Epithelial cell of esophagus (primary cell): ENCODE measurements around the gene PSAPL1.

ENCODE experiments used
- DNase-seq: peaks from one replicate; pipeline ENCODE4 v3.0.0; 2010; ENCODE audit warnings: low read depth
- H3K4me3 ChIP-seq: 2 replicates; pipeline ENCODE4 v1.5.1; 2011; ENCODE audit warnings: mild to moderate bottlenecking, low read length, control low read depth
- CTCF ChIP-seq: IDR thresholded peaks from 2 replicates; pipeline ENCODE4 v1.5.1; 2011; ENCODE audit warnings: low read depth, mild to moderate bottlenecking, low read length, control low read depth, inconsistent platforms; ENCODE audit not compliant: insufficient read depth; ENCODE audit errors: missing control alignments

Gene PSAPL1

GRCh38 chr4:7474320-7474719, 39.6 kb upstream of the PSAPL1 start:
- no peak for TF ChIP-seq CTCF
- no peak overlapping the region for H3K4me3 ChIP-seq
- DNase-seq, result no peak

- H3K4me3 ChIP-seq, result no peak overlapping the region
- DNase-seq, result no peak
- TF ChIP-seq CTCF, result no peak
Measured at GRCh38 chr4:7473081-7473480, 38.4 kb upstream of the PSAPL1 start.

- DNase-seq, result no peak
- no peak for TF ChIP-seq CTCF
- no peak overlapping the region for H3K4me3 ChIP-seq
Measured at GRCh38 chr4:7472442-7473013, 37.8 kb upstream of the PSAPL1 start.

GRCh38 chr4:7470522-7471128, 35.9 kb upstream of the PSAPL1 start:
- DNase-seq, result no peak
- TF ChIP-seq CTCF, result no peak
- no peak overlapping the region for H3K4me3 ChIP-seq

GRCh38 chr4:7470111-7470510, 35.4 kb upstream of the PSAPL1 start:
- TF ChIP-seq CTCF, result no peak
- DNase-seq, result no peak
- no peak overlapping the region for H3K4me3 ChIP-seq

GRCh38 chr4:7469023-7469422, 34.3 kb upstream of the PSAPL1 start:
- TF ChIP-seq CTCF, result no peak
- H3K4me3 ChIP-seq, result no peak overlapping the region
- no peak for DNase-seq

- H3K4me3 ChIP-seq, result no peak overlapping the region
- TF ChIP-seq CTCF, result no peak
- no peak for DNase-seq
Measured at GRCh38 chr4:7467471-7467870, 32.7 kb upstream of the PSAPL1 start.
